Fibroblast of lung (primary cell): ENCODE measurements around the gene PON3.

Source experiments
- CTCF ChIP-seq, 2 donors: IDR thresholded peaks in 1 of 2; conservative IDR thresholded peaks in 1 of 2; 1 replicate in 1 of 2; 2 replicates in 1 of 2; pipeline ENCODE4 v1.5.1; 2011 to 2012; ENCODE audit warnings: low read length in 2 of 2, control low read depth in 1 of 2, inconsistent platforms in 1 of 2, low read depth in 1 of 2, mild to moderate bottlenecking in 1 of 2
- EZH2 ChIP-seq: IDR thresholded peaks from 2 replicates; pipeline ENCODE4 v1.5.1; 2012; ENCODE audit warnings: low read length, control low read depth, mild to moderate bottlenecking; ENCODE audit errors: missing control alignments

- TF ChIP-seq CTCF (conservative IDR thresholded peaks at IDR 0.05 in 1 of 2, IDR thresholded peaks at IDR 0.05 in 1 of 2; ENCODE audit: low read depth in 1 of 2, low read length in 2 of 2) (no peak), EZH2 (no peak)
Observed at GRCh38 chr7:95317966-95318365, 78.2 kb downstream of the PON3 start.
